ENCODE data around the gene NDUFS6.
"Not testable (repeated sequence)": the region's sequence is repeated elsewhere in the genome, so short reads cannot be mapped to it uniquely, and the experiment has no call there.

NDUFS6 gene

DNA sequence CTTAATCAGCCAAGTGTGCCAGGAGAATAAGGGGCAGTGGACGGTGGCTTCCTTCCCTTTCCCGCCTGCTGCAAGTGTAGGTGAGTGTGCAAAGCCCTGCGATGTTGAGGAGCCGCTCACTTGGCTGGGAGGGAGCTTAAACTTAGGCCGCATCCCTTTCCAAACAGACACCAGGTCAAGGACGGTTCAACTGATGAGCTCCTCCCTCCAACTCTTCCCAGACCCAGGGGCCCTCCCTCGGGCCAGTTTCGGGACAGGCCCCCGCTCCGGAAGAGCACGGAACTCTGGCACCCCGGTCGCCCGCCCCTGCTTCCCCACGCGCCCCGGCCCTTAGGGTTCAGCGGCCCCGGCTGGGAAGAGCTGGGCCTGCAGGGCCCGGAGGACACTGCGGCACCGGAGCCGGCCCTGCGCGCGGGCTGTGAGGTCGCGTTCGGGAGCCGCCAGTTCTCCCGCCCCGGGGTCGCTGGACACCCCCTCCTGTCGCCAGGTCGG, 2.1 kb upstream of the NDUFS6 start:
- no peak for FAIRE-seq

DNA sequence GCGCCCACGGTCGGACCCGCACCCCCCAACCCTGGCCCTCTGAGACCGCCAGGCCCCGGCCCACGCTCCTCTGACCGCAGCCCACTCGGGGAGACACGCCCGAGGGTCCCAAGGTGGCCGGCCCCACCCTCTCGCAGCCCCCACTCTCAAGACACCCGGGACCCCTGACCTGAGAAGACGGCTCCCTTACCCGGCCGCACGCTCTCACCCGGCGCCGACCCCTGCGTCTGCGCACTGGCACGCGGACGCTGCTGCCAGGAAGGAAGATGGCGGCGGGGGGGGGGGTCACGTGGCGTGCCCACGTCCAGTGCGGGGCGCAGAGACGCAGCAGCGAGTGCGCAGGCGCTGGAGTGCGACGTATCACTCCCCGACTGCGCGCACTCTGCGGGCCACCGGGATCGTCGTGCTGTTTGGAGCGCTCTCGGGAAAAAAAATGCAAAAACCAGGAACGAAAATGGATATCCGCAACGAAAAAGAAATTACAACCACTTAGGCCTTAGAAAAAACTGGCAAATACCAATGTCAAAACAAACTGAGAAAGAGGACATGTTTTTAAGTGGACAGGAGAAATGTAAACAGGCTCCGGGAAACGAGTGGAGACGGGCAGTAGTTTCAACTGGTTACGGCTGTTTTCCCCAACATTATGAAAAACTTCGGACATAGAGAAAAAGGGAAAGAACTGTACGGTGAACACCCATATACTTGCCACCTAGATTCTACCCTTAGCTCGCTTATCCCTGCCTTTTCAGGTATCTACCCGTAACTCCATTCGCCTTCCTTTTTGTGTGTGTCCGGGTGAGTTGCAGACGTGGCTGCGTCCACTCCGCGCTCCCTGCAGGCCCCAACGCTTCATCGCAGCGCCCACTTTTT, 1.4 kb upstream of the NDUFS6 start, which contains the start of gene MRPL36:
Gene MRPL36, minus strand, starts transcription at position 236 of the 870 bp plus-strand sequence. CDS start 902 bp downstream, outside the sequence.
- no peak for FAIRE-seq

DNA sequence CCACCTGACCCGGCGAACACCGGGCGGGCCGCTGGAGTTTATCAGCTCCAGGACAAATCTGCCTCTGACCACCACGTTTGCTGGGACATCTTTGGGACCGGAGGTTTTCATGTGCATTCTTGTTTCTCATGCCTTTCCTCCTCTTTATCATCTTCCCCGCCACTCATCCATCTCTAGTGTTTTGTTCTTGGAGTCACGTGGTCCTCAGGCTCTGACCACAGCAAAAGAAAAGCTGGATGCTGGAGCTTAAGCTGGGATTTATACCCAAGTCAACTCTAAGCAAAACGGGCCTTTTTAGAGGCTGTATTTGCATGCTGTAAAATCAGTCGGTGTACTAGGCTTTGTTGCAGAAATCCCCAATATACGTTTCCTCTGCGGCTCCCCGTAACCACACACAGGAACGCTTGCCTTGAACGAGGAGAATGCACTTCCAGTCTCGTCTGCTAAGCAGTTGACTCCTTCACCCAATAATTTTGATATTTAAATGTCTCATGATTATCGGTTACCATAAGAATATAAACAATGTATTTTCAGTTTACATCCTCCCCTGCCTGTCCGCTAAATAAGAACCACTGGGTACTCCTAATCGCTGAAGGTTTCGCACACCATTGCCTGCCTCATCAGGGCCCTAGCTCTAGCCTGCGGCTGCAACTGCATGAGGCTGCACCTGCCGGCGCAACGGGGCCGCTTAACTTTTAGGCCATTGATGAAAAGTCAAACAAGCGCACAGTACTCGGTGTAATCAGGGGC, 560 bp upstream of the NDUFS6 start:
- no peak for FAIRE-seq

DNA sequence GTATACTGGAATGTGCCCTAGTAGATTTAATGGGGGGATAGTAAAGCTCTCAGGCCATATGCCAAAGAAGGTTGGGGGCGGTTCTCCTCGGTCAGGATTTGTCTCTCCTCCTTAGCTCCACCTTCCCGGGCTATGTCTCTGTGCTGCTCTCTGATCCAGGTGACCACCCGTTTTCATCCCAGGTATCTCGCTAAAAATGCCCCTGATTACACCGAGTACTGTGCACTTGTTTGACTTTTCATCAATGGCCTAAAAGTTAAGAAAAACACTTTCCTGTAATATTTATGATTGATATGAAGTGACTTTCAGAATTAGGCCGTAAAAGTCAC, 724 bp downstream of the NDUFS6 start:
- FAIRE-seq: no peak

DNA sequence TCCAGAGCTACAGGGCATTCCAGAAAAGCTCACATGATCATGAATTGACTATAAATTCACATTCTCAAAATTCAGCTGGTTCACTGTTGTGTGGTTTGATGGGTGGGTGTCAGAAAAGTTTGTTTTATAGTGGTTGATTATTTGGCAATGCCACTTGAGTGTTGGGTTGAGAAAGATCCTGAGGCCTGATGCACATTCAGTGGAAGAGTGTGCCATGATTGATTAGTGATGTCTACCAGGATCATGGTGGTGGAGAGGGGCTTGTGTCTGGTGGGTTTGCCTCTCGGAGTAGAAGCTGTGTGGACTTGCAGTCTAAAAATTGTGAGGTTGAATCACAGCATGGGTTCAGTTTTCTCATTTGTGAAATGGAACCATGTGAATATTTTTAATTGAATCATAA, 2.0 kb downstream of the NDUFS6 start:
- no peak for FAIRE-seq

DNA sequence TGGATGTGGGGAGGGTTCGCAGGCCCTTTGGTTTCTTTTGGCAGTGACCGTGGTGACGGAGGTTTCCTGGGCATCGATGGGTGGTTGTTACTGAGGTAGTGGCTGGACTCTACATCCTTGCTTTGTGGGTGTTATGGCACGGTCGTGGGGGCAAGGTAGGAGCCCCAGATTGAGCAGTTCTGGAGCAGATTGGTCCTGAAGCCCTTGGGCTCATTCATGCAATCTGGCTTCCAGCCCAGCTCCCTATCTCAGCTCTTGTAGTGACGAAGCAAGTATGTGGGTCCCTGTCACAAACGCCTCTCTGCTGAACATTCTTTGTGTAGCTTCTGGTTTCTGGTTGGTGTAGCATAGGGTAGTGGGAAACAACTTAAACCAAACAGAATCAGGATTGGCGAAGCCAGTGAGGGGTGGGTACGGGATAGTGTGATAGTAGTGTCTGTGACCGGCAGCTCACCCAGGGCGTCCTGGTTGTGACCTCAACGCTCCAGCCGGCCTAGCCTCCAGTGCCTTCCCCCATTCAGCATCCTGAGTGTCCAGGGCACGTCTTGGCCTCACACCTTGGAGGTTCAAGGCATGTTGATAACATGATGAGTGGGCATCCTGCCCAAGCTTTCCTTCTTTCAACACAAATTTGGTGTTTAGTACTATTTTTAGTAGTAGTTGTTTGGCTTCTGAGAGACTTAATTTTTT, 2.9 kb downstream of the NDUFS6 start:
- no peak for FAIRE-seq

DNA sequence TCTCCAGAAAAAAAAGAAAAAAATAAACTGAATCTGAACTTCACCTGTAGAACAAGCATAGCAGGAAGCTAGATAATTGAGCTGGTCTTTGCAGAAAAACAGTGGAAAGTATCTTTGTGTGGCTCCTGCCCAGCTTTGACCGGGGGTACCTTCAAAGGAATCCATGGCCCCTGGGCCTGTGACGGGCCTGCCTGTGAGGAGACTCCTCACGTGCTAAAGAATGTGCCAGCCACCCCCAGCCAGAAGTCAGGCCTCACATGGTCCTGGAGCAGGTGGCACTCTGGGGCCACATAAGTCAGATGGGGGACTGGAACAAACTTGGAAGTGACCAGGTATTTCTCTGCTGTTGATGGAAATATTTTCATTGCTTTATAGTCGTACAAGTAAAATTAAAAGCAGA, 4.1 kb downstream of the NDUFS6 start:
- no peak for FAIRE-seq

DNA sequence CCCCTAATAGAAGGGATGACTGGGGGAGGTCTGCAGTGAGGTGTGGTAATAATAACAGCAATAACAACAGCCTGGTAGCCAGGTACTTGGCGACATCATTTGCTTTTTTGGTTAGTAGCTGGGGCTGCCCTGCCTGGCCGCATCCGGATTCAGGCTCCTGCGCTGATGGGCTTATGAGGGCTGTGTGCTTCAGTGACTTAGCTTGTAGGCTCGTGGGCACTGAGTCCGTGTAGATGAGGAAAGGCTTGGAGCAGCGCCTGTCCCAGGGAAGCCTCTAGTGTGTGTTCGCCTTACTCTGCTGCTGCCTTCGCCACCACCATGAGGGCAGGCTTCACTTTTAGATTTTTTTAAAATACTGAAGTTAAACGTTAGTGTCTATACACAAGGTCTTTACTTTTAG, 4.5 kb downstream of the NDUFS6 start:
- FAIRE-seq: no peak

DNA sequence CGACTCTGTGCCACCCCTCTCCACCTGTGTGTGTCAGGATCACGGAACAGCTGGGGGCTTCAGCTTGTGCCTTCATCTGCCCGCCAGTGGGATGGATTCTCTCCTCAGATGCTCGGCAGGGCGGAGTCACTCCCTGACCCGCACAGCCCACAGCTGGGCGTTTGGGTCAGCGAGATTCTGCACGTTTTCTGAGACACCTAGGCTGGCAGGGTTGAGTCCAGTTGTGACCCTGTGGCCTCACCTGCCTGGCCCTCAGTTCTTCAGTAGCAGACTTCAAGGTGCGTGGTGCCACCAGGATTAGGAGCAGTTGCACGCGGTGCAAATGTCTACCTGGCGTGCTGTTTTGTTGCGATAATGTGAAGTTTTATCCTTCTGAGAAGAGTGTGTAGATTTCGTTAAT, 5.0 kb downstream of the NDUFS6 start:
- no peak for FAIRE-seq

DNA sequence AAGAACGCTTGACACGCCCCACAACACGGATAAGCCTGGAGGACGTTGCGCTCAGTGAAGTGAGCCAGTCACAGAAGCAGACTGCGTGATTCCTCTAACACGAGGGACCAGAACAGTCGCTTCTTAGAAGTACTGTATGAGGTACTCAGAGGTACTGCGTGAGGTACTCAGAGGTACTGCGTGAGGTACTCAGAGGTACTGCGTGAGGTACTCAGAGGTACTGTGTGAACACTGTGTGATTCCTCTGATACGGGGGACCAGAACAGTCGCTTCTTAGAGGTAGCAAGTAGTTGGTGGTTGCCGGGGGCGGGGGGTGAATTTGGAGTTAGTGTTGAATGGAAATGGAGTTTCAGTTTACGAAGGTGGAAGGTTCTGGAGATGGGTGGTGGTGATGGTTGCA, 5.8 kb downstream of the NDUFS6 start:
- FAIRE-seq: no peak

DNA sequence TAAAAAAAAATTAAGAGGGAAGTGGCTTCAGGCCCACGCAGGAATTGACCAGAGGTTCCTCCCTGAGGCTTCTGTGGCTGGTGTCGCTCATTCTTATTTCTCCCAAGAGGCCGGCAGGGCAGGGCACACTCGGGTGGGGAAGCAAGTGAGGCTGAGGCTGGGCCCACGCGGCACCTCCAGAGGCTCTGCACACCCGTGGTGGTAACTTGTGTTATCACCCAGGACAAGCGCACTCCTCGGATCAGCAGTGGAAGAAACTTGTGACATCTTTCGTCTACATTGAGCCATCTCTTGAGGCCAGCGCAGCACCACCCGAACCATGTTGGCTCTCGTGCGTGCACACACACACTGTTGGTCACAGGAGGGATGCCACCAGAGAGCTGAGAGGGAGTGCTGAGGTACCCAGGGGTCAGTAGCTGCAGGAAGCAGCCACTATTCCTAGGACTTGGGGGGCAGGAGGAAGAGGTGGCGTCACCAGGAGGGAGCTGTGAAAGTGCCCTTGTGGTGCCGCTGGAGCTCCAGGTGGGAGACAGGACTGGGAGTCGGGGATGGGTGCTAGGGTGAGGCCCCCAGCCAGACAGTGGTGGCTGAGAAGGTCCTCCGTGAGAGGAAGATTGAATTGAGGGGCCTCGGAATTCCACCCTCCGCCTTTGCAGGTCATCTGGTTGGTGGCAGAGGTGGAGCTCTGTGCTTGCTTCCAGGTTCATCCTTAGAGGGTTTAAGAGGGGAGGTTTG, 6.4 kb downstream of the NDUFS6 start:
- no peak for FAIRE-seq

DNA sequence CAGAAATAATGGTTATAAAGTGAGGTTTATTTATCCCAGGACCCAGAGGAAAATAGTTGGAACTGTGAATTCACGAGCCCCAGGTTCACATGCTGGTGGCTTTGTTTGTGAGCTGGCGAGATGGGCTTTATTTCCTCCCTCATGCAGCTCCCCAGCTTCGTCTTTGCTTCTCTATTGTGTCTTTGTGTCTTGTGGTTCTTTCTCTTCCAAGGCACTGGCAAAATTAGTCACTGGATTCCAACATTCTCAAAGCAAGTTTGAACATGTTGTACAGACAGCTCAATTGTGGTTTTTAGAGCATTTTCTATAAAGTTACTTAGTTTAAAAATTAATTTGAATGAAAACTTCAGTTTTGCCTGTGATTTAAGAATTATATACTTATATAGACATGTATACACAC, 7.2 kb downstream of the NDUFS6 start:
- FAIRE-seq: no peak

DNA sequence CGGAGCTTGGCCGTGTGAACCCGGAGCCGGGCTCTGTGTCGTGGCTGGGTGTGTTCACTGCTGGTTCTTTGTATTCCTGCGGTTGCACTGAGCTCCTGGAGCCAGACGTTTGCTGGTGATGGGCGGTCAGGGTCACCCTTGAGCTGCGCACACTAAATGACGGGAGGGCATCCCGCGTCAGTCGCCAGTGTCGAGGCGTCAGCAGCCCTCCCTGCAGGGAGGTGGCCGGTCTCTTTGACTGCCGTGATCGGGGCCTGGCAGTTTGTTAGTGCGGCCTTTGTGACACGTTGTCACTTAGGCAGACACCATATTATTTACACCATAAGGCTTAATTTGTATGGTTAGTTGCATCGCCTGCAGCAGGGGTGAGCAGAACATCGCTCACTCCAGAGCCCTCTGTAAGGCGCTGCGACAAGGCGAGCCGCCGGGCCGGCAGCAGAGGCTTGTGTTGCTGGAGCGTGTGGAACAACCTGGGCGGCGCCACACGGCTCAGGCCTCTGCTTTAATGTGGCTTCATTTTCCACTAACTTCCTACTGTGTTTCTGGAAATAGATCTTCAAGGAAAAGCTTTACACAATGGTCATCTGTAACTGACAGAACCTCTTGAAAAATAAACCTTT, 8.3 kb downstream of the NDUFS6 start:
- no peak for FAIRE-seq

DNA sequence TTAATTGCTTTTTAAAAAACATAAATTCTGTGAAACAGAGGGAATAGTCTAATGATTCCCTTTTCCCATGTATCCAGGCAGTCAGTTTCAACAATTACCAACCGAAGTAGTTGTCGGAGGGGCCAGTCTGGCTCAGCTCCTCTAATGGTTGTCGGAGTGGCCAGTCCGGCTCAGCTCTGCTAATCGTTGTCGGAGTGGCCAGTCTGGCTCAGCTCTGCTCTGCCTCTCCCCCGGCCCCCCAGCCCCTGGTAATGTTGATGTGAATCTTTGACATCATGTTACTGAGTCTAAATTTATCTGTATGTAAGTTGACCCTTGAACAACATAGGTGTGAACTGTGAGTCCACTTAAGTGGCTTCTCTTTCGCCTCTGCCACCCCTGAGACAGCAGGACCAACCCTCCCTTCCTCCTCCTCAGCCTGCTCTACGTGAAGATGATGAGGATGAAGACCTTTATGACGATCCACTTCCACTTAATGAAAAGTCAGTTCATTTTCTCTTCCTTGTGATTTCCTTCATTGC, 9.4 kb downstream of the NDUFS6 start:
- FAIRE-seq: no peak

DNA sequence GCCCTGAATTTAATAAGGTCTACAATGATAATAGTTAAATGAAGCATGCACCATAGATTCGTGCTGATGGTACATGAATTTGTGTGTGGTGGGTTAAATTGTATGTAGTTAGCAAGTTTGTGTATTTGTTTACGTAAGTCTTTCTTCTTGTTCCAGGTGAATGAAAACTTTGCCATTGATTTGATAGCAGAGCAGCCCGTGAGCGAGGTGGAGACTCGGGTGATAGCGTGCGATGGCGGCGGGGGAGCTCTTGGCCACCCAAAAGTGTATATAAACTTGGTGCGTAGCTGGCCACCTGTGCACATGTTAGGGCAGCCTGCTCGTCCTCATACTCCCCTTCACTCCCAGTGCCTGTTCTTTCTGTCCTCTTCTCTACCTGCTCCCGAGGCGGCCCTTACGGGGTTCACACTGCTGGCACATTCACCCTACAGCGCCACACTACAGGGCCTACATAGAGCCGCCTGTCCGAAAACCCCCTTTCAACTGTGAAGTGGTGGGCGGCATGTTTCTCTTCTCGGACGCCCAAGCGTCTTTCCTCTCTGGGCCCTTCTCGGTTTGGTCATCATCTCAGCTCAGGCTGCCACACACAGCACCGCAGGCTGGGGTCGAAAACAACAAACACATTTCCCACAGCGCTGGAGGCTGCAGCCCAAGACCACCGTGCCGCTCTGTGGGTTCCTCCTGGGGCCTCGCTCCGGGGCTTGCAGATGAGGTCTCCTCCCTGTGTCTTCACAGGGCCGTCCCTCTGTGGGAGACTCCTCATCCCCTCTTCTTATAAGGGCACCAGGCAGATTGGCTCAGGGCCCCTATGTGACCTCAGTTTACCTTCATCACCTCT, 13.2 kb downstream of the NDUFS6 start:
- no peak for FAIRE-seq

DNA sequence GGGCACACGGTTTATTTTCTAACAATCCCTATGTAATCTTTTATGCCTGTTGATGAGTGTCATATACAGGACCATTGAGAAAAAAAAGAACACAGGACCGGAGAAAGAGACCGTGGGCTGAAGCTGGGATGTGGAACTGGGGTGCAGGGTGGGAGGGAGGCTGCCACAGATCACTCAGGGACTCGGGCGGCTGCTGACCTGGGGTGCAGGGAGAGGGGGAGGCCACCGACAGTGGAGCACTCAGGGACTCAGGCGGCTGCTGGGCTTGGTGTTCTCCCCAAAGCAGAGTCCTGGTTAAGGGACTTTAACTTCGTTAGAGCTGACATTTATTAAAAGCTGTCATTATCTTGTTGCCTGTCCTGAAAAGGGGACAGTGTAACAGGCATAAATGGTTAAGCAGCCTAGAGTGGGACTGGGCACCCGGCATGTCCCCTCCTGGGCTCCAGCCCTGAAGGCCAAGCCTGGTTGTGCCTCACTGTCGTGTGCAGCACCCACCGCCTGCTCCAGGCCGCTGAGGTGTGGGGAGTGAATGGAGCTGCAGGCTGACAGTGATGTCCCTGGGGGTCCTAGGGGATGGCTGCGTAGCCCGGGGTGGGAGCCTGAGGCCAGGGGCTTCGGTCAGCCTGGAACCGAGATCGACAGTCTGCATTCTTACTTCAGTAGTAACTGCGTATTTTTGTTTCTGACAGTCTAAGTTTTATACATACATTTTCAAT, 14.0 kb downstream of the NDUFS6 start:
- no peak for FAIRE-seq

DNA sequence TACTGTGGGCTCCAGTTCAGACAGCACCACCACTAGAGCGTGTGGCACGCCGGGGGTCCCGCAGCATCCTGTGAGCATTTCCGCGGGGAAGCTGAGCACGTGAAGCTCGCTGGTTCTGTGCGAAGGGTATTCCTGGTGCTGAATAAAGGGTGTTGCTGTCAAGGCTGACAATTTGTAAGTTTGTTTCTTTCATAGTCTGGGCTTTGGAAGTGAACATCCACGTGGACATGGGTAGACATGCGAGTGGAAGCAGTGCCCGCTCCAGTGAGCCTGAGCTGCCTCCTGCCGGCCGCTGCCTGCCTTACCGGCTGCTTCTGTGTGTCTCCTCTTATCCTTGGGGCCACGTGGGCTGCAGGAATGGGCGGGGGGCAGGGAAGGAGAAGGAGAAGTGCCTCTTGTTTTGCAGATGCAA, 14.7 kb downstream of the NDUFS6 start:
- no peak for FAIRE-seq

DNA sequence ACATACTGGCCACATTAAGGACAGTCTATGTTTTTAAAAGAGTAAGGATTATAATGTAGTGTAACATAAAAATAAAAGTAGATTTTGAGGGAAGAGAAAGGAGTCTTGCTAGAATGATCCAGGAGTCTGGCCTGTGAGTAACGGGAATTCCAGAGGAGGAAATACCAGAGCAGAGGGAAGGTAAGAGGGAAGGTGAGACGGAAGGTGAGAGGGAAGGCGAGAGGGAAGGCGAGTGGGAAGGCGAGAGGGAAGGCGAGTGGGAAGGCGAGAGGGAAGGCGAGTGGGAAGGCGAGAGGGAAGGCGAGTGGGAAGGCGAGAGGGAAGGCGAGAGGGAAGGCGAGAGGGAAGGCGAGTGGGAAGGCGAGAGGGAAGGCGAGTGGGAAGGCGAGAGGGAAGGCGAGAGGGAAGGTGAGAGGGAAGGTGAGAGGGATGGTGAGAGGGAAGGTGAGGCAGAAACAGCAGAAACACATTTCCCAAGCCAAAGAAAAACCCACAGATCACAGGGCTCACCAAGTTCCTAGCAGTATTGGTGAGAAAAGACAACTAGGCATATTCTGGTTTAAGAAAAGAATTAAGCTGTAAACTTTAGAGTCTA, 15.4 kb downstream of the NDUFS6 start:
- not testable (repeated sequence) for FAIRE-seq

DNA sequence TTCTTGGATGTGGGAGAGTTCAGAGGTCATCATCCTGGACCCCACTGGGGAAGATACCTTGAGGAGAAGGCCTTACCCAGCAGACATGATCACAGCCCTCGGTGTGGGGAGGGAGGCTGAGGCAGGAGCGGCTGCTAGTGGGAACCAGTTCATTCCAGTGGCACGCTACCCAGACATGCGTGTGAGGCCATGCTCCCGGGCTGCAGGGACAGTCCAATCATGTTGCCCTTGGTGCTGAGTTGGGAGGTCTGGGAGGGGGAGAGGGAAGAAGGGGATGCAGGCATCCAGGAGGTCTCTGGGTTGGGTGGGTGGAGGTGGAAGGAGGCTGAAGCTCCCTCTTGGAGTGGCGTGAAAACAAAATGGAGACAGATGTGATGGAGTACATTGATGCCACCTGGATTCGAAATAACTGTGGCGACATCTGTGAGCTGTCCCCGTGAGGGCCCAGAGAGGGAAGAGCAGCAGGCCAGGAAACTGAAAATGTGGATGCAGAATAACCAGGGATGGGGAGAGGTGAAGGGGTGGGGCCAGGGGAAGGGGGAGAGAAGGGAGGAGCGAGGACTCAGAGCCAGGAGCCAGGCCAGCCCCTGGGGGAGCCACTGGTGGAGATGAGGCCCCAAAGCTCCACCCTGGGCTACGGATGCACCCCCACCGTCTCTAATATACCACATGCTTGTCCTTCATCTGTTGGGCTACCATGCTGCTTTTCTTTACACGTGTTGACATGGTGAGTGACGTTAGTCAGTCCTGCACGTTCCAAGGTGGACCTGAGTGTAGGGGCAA, 16.2 kb downstream of the NDUFS6 start:
- FAIRE-seq: no peak
